Naive thymus-derived CD4-positive, alpha-beta T cell (primary cell): ENCODE results near the gene NEURL1. TPM values are rescaled to one million over a fixed set of nuclear protein-coding genes. Genes with fewer than 3 reads are reported as not detected.
"Not testable (repeated sequence)": the region's sequence is repeated elsewhere in the genome, so short reads cannot be mapped to it uniquely, and the experiment has no call there.

Experiments used
- ATAC-seq: fragments of 150-1000 bp; cut with Tn5 transposase; 2 replicates; pipeline ENCODE4 v1.10.0; 2021; ENCODE audit warnings: mild to moderate bottlenecking, moderate library complexity
- CTCF ChIA-PET: fragments of 350-600 bp; sonication (Branson Sonifier 250); formaldehyde crosslinking; loops from one replicate; lab custom pipeline; 2021; ENCODE audit warnings: antibody characterized with exemption; lab: Charles Lee
- POLR2A ChIA-PET: fragments of 350-600 bp; sonication (Branson Sonifier 250); formaldehyde crosslinking; loops from one replicate; lab custom pipeline; 2021; ENCODE audit warnings: antibody characterized with exemption, inconsistent platforms; lab: Charles Lee
- DNase-seq, 9 donors: peaks; one replicate each; pipeline versions ENCODE4 v3.0.0 to v3.0.0-alpha.2; 2020 to 2022; ENCODE audit warnings: mixed read lengths in 1 of 9
- H3K27ac ChIP-seq: one replicate; pipeline ENCODE4 v1.7.0; 2013; ENCODE audit warnings: mild to moderate bottlenecking, low read depth, low read length, moderate library complexity
- H3K27me3 ChIP-seq, 2 donors: one replicate each; pipeline ENCODE4 v1.7.0; 2013; ENCODE audit warnings: low read length in 2 of 2, mild to moderate bottlenecking in 2 of 2, moderate library complexity in 2 of 2; ENCODE audit not compliant: control insufficient read depth in 2 of 2, insufficient read depth in 2 of 2
- H3K36me3 ChIP-seq, 3 experiments: 1 replicate in 2 of 3; 2 replicates in 1 of 3; pipeline ENCODE4 v1.7.0; 2013; ENCODE audit warnings: low read length in 3 of 3, mild to moderate bottlenecking in 3 of 3, moderate library complexity in 1 of 3; ENCODE audit not compliant: insufficient read depth in 3 of 3, control insufficient read depth in 2 of 3
- H3K4me1 ChIP-seq, 2 donors: one replicate each; pipeline ENCODE4 v1.7.0; 2013; ENCODE audit warnings: low read length in 2 of 2, mild to moderate bottlenecking in 2 of 2, moderate library complexity in 1 of 2; ENCODE audit not compliant: control insufficient read depth in 2 of 2, insufficient read depth in 2 of 2
- H3K4me3 ChIP-seq: 2 replicates; pipeline ENCODE4 v1.7.0; 2013; ENCODE audit warnings: mild to moderate bottlenecking, low read length
- H3K9me3 ChIP-seq, 3 experiments: 1 replicate in 2 of 3; 2 replicates in 1 of 3; pipeline ENCODE4 v1.7.0; 2013; ENCODE audit warnings: low read length in 3 of 3; ENCODE audit not compliant: control insufficient read depth in 2 of 3
- H3K27ac Mint-ChIP-seq, 9 donors: one replicate each; pipeline ENCODE4 v1.8.0; 2020 to 2022; ENCODE audit warnings: mixed read lengths in 9 of 9, mild to moderate bottlenecking in 8 of 9, moderate library complexity in 5 of 9, inconsistent platforms in 2 of 9
- H3K27me3 Mint-ChIP-seq, 5 donors: one replicate each; pipeline ENCODE4 v1.8.0; 2021 to 2022; ENCODE audit warnings: mixed read lengths in 5 of 5, mild to moderate bottlenecking in 1 of 5
- H3K36me3 Mint-ChIP-seq, 5 donors: one replicate each; pipeline ENCODE4 v1.8.0; 2020 to 2022; ENCODE audit warnings: mixed read lengths in 5 of 5, mild to moderate bottlenecking in 3 of 5, inconsistent platforms in 1 of 5
- H3K4me1 Mint-ChIP-seq, 7 donors: one replicate each; pipeline ENCODE4 v1.8.0; 2020 to 2022; ENCODE audit warnings: mixed read lengths in 7 of 7, mild to moderate bottlenecking in 3 of 7, inconsistent platforms in 1 of 7
- H3K4me3 Mint-ChIP-seq, 10 donors: one replicate each; pipeline ENCODE4 v1.8.0; 2020 to 2022; ENCODE audit warnings: mild to moderate bottlenecking in 10 of 10, mixed read lengths in 10 of 10, moderate library complexity in 6 of 10, inconsistent platforms in 2 of 10
- H3K9me3 Mint-ChIP-seq, 11 donors: one replicate each; pipeline ENCODE4 v1.8.0; 2020 to 2022; ENCODE audit warnings: mixed read lengths in 11 of 11, mild to moderate bottlenecking in 4 of 11, inconsistent platforms in 1 of 11, moderate library complexity in 1 of 11
- intact Hi-C, 2 donors: fragments of 100-400 bp; cut with micrococcal nuclease; formaldehyde crosslinking; loops; one replicate each; pipeline ENCODE4 v1.15.1; 2023
- polyA plus RNA-seq, 2 donors: library from polyadenylated mRNA; unstranded; fragments of 300-500 nt; fragmentation: Illumina TruSeq; gene quantifications; one replicate each; pipeline ENCODE4 v1.2.3, GENCODE V29; 2021
- total RNA-seq, 6 experiments: library from RNA in 5 of 6; stranded (reverse) in 5 of 6; gene quantifications; 1 replicate in 5 of 6; 2 replicates in 1 of 6; pipeline ENCODE4 v1.2.3 and lab custom pipeline; 2021 to 2026

The NEURL1 gene
- total and polyA plus RNA-seq, 7 experiments from 2014 or later: 0.76 to 9.2 (median 1.1) TPM

DNA sequence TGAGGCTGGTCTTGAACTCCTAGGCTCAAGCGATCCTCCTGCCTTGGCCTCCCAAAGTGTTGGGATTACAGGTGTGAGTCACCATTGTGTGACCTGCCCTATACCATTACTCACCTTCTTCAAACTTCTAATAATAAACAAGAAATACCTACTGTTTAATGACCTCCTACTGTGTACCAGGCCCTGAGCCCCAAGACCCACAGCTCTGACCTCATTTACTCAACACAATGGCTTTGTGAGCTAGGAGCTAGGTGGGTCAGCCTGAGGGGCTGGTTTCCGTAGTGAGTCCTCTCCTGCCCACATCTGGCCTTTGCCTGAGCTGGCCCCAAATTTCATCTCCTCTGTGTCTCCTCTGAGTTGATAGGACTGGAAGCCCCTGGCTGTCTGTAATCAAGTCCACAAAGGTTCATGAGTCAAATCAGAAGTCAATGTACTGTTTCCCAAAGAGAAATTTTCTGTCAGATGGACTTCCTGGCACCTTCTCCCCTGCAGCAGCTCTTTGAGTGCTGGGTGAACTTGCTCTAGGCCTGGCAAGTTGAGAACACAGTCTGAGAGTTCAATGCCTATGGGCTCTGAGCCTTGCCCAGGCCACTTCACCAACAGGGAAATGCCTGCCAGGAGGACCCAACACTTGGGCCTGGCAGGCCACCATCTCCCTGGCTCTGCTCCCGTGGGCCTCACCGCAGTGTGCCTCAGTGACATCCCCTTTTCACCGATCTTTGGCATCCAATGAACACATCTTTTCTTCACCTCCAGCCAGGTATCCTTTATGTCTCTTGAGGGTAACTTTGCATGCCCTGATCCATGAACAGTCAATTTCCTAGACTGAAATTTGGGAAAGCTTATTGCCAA, 24.0 kb downstream of the NEURL1 start:
- Histone ChIP-seq H3K27me3 (no peaks in the 10 kb centered on the region), H3K4me1 (no peaks in the 10 kb centered on the region), H3K9me3 (no peaks in the 10 kb centered on the region), H3K4me3 (no peak overlapping the region), H3K36me3 (no peaks in the 10 kb centered on the region), H3K27ac (no peak overlapping the region)
- intact Hi-C loops: no loop called here
- CTCF ChIA-PET: no interaction called here
- ATAC-seq: no peak
- Mint-ChIP-seq H3K4me1 (peaks cover 0 to 9% (median 0%) of the 10 kb centered on the region in 7 donors), H3K36me3 (peaks cover 0 to 1% (median 0%) of the 10 kb centered on the region in 5 donors), H3K27me3 (peaks cover 0 to 14% (median 0%) of the 10 kb centered on the region in 5 donors), H3K9me3 (peaks cover 0 to 1% (median 0%) of the 10 kb centered on the region in 11 donors), H3K27ac (peak overlapping the region in 1 of 9 donors; percentile 21), H3K4me3 (no peak overlapping the region)
- POLR2A ChIA-PET: interaction anchor here (0.7 kb wide), 1 partner anchor 475 kb away, joined by 3 read pairs; no protein-coding TSS in a partner anchor
- DNase-seq: no peak

DNA sequence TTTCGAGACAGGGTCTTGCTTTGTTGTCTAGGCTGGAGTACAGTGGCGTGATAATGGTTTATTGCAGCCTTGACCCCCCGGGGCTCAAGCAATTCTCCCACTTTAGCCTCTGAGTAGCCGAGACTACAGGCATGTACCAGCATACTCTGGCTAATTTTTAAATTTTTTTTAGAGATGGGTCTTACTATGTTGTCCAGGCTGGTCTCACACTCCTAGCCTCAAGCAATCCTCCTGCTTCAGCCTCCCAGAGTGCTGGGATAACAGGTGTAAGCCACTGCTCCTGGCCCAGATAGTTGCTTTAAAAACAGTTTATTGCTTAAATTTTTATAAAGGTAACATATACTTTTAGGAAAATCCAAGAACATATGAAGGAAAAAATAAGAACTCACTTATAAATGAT, 26.3 kb downstream of the NEURL1 start:
- Histone ChIP-seq H3K27me3 (no peaks in the 10 kb centered on the region), H3K4me3 (no peak overlapping the region), H3K4me1 (no peaks in the 10 kb centered on the region), H3K27ac (no peak overlapping the region), H3K9me3 (no peaks in the 10 kb centered on the region), H3K36me3 (no peaks in the 10 kb centered on the region)
- intact Hi-C loops: no loop called here
- DNase-seq (no peak), ATAC-seq (no peak)
- POLR2A ChIA-PET: no interaction called here
- no peak overlapping the region for H3K27ac Mint-ChIP-seq
- no peak overlapping the region for H3K4me3 Mint-ChIP-seq
- CTCF ChIA-PET: no interaction called here
- H3K9me3 Mint-ChIP-seq: peaks cover 0 to 7% (median 2%) of the 10 kb centered on the region in 11 donors
- peaks cover 2 to 28% (median 9%) of the 10 kb centered on the region in 5 donors for H3K27me3 Mint-ChIP-seq
- peaks cover 0 to 9% (median 0%) of the 10 kb centered on the region in 7 donors for H3K4me1 Mint-ChIP-seq
- peaks cover 0 to 1% (median 0%) of the 10 kb centered on the region in 5 donors for H3K36me3 Mint-ChIP-seq

GRCh38 chr10:103522006-103522405, 28.5 kb downstream of the NEURL1 start:
- ATAC-seq, H3K27ac Mint-ChIP-seq, H3K36me3 Mint-ChIP-seq, DNase-seq, H3K27me3 ChIP-seq, H3K27ac ChIP-seq, H3K9me3 ChIP-seq, H3K4me3 ChIP-seq, H3K4me1 Mint-ChIP-seq, intact Hi-C loops, H3K4me3 Mint-ChIP-seq, H3K36me3 ChIP-seq, POLR2A ChIA-PET, H3K4me1 ChIP-seq, CTCF ChIA-PET: not testable (repeated sequence)
- Mint-ChIP-seq H3K27me3 (peaks cover 14 to 47% (median 22%) of the 10 kb centered on the region in 5 donors), H3K9me3 (peaks cover 0 to 21% (median 10%) of the 10 kb centered on the region in 11 donors)

DNA sequence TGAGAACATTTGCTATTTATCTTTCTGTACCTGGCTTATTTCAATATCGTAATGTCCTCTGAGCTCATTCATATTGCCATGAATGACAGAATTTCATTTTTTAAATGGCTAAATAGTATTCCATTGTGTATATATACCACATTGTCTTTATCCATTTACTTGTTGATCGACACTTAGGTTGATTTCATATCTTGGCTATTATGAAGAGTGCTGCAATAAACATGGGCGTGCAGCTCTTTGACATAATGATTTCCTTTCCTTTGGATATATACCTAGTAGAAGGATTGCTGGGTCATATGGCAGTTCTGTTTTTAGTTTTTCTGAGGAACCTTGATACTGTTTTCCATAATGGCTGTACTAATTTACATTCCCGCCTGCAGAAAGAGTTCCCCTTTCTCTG, 30.2 kb downstream of the NEURL1 start:
- H3K27ac ChIP-seq: no peak overlapping the region
- H3K27ac Mint-ChIP-seq: no peak overlapping the region

GRCh38 chr10:103525901-103526300, 32.4 kb downstream of the NEURL1 start:
- H3K4me3 Mint-ChIP-seq: no peak overlapping the region
- no peak overlapping the region for H3K27ac Mint-ChIP-seq
- H3K27ac ChIP-seq: no peak overlapping the region
- H3K36me3 Mint-ChIP-seq: peaks cover 0 to 7% (median 0%) of the 10 kb centered on the region in 5 donors
- no peaks in the 10 kb centered on the region for H3K36me3 ChIP-seq
- H3K4me1 ChIP-seq: no peaks in the 10 kb centered on the region
- no peaks in the 10 kb centered on the region for H3K9me3 ChIP-seq
- CTCF ChIA-PET: no interaction called here
- ATAC-seq: no peak
- intact Hi-C loops: no loop called here
- peaks cover 19 to 46% (median 22%) of the 10 kb centered on the region in 5 donors for H3K27me3 Mint-ChIP-seq
- H3K27me3 ChIP-seq: no peaks in the 10 kb centered on the region
- no peak overlapping the region for H3K4me3 ChIP-seq
- H3K4me1 Mint-ChIP-seq: peaks cover 0 to 6% (median 0%) of the 10 kb centered on the region in 7 donors
- H3K9me3 Mint-ChIP-seq: peaks cover 0 to 36% (median 14%) of the 10 kb centered on the region in 11 donors
- POLR2A ChIA-PET: no interaction called here
- DNase-seq: no peak

More for the DNA sequence above, 30.2 kb downstream of the NEURL1 start:
- Histone ChIP-seq H3K27me3 (no peaks in the 10 kb centered on the region), H3K9me3 (no peaks in the 10 kb centered on the region), H3K4me1 (no peaks in the 10 kb centered on the region), H3K4me3 (no peak overlapping the region), H3K36me3 (no peaks in the 10 kb centered on the region)
- Mint-ChIP-seq H3K4me1 (peaks cover 0 to 6% (median 0%) of the 10 kb centered on the region in 7 donors), H3K4me3 (no peak overlapping the region), H3K9me3 (peaks cover 0 to 21% (median 10%) of the 10 kb centered on the region in 11 donors), H3K36me3 (peaks cover 0 to 4% (median 0%) of the 10 kb centered on the region in 5 donors), H3K27me3 (peaks cover 14 to 46% (median 23%) of the 10 kb centered on the region in 5 donors)
- ChIA-PET CTCF (no interaction called here), POLR2A (no interaction called here)
- ATAC-seq (no peak), DNase-seq (no peak)
- intact Hi-C loops: no loop called here

GRCh38 chr10:103527476-103527875, 34.0 kb downstream of the NEURL1 start:
- H3K4me1 ChIP-seq, H3K4me3 ChIP-seq, H3K36me3 ChIP-seq, intact Hi-C loops, ATAC-seq, DNase-seq, H3K27ac Mint-ChIP-seq, H3K9me3 ChIP-seq, H3K4me3 Mint-ChIP-seq, H3K27ac ChIP-seq, CTCF ChIA-PET, POLR2A ChIA-PET, H3K27me3 ChIP-seq, H3K4me1 Mint-ChIP-seq, H3K36me3 Mint-ChIP-seq: not testable (repeated sequence)
- peaks cover 19 to 46% (median 26%) of the 10 kb centered on the region in 5 donors for H3K27me3 Mint-ChIP-seq
- peaks cover 0 to 48% (median 14%) of the 10 kb centered on the region in 11 donors for H3K9me3 Mint-ChIP-seq
